Dermis blood vessel endothelial cell (primary cell): ENCODE data around the gene PLA2G10. TPM values are rescaled to one million over a fixed set of nuclear protein-coding genes. Genes with fewer than 3 reads are reported as not detected.
"Not testable (repeated sequence)": the region's sequence is repeated elsewhere in the genome, so short reads cannot be mapped to it uniquely, and the experiment has no call there.

Experiments
- DNase-seq: peaks from one replicate; pipeline ENCODE4 v3.0.0; 2010
- total RNA-seq: library from RNA; depleted of rRNA; stranded (reverse); fragments of >200 nt; gene quantifications from 2 replicates; pipeline ENCODE4 v1.2.3, GENCODE V29; 2014

The PLA2G10 gene, protein sequence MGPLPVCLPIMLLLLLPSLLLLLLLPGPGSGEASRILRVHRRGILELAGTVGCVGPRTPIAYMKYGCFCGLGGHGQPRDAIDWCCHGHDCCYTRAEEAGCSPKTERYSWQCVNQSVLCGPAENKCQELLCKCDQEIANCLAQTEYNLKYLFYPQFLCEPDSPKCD
- not detected in 2 replicates for total RNA-seq

DNA sequence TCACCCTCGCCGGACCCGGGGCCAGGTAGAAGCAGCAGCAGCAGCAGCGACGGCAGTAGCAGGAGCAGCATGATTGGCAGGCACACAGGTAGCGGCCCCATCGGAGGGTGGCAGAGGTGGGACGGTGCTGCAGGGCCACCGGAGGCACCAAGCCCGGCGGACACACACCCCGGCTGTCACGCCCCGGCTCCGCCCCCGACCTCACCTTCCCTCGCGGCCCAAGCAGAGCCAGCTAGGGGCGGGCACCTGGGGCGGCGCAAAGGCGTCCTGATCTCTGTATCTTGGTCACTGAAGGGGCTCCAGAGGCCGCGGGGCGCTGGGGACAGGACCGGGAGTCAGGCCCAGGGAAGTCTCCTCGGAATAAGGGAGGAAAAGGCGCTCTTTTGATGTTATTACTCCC is at the start of gene PLA2G10:
TSS of gene PLA2G10 (minus strand) at position 180 of the 400 bp plus-strand sequence. CDS start at position 101, 79 bp downstream.
- DNase-seq = not testable (repeated sequence)

DNA sequence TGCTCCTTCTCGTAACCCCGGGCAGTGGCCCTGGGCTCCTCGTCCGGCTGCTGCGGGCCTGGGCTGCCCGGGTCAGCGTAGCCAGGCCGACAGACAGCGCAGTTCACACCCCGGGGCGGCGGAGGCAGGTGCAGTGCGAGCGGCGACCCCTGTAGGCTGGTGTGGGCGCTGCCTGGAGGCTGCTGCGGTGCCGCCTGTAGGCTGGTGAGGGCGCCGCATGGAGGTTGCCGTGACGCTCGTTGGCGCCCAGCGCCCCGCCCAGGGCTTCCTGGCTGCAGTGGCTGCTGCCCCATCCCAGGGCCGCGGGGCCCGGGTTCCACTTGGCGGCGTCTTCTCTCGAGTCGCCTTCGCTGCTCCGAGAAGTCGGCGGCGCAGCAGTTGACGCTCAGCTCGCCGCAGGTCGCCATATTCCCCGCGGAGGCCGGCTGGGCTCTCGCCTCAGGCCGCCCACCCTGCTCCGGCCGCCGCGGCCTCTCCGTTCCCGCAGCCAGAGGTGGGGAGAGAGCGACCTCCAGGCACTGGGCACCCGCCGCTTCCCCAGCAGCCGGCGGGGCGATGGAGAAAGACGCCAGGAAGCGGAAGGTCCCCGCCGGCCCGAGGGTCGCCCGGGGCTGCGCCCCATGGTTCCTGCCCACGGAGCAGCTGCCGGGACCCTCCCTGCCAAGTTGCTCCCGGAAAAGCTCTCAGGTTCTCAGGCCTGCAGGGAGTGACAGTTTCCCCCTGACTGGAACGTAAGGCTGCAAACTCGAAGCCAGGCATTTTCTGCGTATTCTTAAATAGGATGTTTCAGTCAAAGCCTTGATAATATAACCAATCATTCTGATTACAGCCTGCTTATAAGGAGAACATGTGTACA is 48.4 kb upstream of the PLA2G10 start, which contains the start of gene NPIPA2:
TSS of gene NPIPA2 (plus strand) at position 261 of the 856 bp plus-strand sequence. CDS start 5,533 bp downstream, outside the sequence.
- DNase-seq = not testable (repeated sequence)

GRCh38 chr16:14741794-14742193 is 47.7 kb upstream of the PLA2G10 start:
- not testable (repeated sequence) for DNase-seq

- DNase-seq = not testable (repeated sequence)
Measured at GRCh38 chr16:14740832-14741385, 46.8 kb upstream of the PLA2G10 start.

DNA sequence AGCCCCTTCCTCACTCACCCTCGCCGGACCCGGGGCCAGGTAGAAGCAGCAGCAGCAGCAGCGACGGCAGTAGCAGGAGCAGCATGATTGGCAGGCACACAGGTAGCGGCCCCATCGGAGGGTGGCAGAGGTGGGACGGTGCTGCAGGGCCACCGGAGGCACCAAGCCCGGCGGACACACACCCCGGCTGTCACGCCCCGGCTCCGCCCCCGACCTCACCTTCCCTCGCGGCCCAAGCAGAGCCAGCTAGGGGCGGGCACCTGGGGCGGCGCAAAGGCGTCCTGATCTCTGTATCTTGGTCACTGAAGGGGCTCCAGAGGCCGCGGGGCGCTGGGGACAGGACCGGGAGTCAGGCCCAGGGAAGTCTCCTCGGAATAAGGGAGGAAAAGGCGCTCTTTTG is 39.1 kb upstream of the PLA2G10 start:
- not testable (repeated sequence) for DNase-seq

- DNase-seq = not testable (repeated sequence)
Measured at GRCh38 chr16:14703156-14704011, 9.3 kb upstream of the PLA2G10 start, which contains the start of gene NPIPA3. NPIPA3 (plus strand) TSS chr16:14703411; CDS start chr16:14708944, 5,533 bp downstream.

- not testable (repeated sequence) for DNase-seq
Measured at GRCh38 chr16:14702672-14703071, 8.6 kb upstream of the PLA2G10 start.

DNA sequence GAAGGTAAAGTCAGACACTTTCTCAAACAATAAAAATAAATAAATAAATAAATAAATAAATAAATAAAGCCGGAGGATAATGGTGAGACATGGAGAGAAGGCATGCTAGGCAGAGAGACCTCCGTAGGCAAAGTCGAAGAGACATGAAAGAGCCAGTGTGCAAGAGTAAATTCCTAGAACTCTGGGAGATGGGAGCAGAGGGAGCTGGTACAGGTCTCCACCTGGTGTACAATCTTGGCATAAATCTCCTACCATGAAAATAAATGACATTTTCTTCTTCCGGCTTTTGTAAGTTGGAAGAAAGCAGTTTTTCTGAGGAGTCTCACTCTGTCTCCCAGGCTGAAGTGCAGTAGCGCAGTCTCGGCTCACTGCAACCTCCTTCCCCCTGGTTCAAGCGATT is 7.8 kb upstream of the PLA2G10 start:
- DNase-seq = not testable (repeated sequence)

DNA sequence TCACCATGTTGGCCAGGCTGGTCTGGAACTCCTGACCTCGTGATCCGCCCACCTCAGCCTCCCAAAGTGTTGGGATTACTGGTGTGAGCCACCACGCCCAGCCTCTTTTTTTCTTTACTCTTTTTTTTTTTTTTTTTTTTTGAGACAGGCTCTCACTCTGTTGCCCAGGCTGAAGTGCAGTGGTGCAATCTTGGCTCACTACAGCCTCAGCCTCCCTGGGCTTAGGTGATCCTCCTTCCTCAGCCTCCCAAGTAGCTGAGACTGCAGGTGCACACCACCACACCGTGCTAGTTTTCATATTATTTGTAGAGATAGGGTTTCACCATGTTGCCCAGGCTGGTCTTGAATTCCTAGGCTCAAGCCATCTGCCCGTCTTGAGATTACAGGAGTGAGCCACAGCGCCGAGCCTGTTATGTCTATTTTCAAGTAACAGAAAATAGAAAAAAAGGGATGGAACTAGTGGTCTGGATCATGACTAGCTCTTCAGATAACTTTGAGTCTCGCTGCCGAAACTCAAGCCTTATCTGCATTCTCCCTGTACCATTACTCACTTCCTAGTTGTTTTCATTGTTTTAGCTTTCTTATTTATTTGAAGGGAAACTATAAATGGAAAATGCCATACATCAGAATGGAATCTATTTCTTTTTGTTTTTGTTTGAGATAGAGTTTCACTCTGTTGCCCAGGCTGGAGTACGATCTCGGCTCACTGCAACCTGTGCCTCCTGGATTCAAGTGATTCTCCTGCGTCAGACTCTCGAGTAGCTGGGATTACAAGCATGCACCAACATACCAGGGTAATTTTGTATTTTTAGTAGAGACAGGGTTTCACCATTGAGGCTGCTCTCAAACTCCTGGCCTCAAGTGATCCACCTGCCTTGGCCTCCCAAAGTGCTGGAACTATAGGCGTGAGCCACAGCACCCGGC is 8.0 kb downstream of the PLA2G10 start:
- peak; percentile 77 for DNase-seq

DNA sequence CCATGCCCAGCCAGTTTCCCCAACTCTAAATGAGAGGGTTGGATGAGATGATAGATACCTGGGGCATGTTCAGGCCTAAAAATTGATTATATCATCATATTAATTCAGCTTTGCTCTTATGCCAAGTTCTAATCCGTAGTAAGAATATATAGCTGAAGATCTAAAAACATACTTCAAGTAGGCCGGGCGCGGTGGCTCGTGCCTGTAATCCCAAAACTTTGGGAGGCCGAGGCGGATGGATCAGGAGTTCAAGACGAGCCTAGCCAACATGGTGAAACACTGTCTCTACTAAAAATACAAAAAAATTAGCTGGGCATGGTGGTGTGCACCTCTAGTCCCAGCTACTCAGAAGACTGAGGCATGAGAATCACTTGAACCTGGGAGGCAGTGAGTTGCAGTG is 12.0 kb downstream of the PLA2G10 start:
- no peak for DNase-seq

DNA sequence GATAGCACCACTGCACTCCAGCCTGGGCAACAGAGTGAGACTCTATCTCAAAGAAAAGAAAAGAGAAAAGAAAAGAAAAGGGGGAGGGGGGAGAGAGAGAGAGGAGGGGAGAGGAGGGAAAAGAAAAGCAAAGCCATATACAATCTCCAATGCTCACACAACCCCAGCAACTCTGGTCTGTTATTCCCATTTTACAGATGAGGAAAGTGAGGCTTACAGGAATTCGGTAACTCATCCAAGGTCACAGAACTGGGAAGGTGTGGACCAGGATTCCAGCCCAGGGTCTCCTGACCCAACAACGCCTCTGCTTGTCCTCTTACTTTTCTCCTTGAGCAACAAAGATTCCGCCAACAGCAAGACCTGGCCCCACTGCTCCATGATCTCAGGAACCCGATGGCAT is 13.0 kb downstream of the PLA2G10 start:
- no peak for DNase-seq

GRCh38 chr16:14680396-14680795 is 13.7 kb downstream of the PLA2G10 start:
- not testable (repeated sequence) for DNase-seq

GRCh38 chr16:14678748-14679497 is 15.2 kb downstream of the PLA2G10 start:
- DNase-seq = no peak

DNA sequence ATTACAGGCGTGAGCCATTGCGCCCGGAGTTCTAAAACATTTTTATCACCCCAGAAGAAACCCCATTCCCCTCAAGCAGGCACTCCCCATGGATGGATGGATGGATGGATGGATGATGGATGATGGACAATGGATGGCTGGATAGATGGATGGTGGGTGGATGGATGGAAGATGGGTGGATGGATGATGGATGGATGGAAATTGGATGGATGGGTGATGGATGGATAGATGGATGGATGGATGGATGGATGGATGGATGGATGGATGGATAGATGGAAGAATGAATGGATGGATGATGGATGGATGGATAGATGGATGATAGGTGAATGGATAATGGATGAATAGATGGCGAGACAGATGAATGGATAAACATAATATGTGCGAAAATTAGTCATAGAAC is 16.5 kb downstream of the PLA2G10 start:
- no peak for DNase-seq

- DNase-seq = no peak
Measured at GRCh38 chr16:14676633-14677032, 17.5 kb downstream of the PLA2G10 start.

DNA sequence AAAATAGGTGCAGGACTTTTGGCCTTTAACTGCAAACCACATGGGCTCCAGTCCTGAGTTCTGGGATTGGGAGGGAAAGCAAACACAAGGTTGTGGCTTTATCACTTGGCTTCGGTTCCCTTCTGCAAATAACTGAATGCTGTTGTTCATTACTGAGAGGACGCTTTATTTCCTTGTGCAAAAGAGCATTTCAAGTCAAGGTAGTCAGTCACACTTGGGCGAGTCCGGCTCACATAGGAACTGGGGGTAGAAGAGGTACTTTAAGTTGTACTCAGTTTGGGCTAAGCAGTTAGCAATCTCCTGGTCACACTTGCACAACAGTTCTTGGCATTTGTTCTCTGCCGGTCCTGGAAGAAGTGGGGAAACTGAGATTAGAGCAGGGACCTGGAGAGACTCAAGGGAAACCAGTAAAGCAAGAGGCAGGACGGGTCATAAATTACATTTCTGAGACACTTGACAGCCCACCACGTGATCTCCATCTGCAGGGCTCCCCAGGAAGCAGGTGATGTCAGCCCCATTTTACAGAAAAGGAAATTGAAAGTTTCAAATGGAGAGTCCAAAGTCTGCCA is 21.6 kb downstream of the PLA2G10 start:
- no peak for DNase-seq

GRCh38 chr16:14669776-14670175 is 24.3 kb downstream of the PLA2G10 start:
- DNase-seq = no peak

- DNase-seq = no peak
Measured at GRCh38 chr16:14668556-14669223, 25.4 kb downstream of the PLA2G10 start.
